Lung microvascular endothelial cell (primary cell): ENCODE results near the gene TNFRSF18. TPM values are rescaled to one million over a fixed set of nuclear protein-coding genes. Genes with fewer than 3 reads are reported as not detected.

Experiments used
- DNase-seq, 2 donors: peaks; one replicate each; pipeline versions ENCODE4 v3.0.0 to v3.0.0-alpha.2; 2010; ENCODE audit warnings: low read depth in 2 of 2
- total RNA-seq: library from RNA; depleted of rRNA; stranded (reverse); fragments of >200 nt; gene quantifications from 2 replicates; pipeline ENCODE4 v1.2.1, GENCODE V29; 2014

The TNFRSF18 gene
- total RNA-seq, 1 donor from 2014 or later = 0.60 TPM

GRCh38 chr1:1228596-1229321, 22.4 kb upstream of the TNFRSF18 start:
- no peak for DNase-seq

GRCh38 chr1:1228187-1228586, 21.8 kb upstream of the TNFRSF18 start:
- DNase-seq = no peak

GRCh38 chr1:1227386-1227785, 21.0 kb upstream of the TNFRSF18 start:
- DNase-seq = no peak

- DNase-seq = no peak
These were observed 20.4 kb upstream of the TNFRSF18 start for GRCh38 chr1:1226566-1227362.

GRCh38 chr1:1225913-1226312, 19.5 kb upstream of the TNFRSF18 start:
- DNase-seq = no peak

- DNase-seq = no peak
These were observed 18.9 kb upstream of the TNFRSF18 start for GRCh38 chr1:1225238-1225845.

- no peak for DNase-seq
These were observed 17.5 kb upstream of the TNFRSF18 start for GRCh38 chr1:1223891-1224290.

GRCh38 chr1:1223321-1223720, 16.9 kb upstream of the TNFRSF18 start:
- DNase-seq = no peak

GRCh38 chr1:1222575-1223225, 16.3 kb upstream of the TNFRSF18 start:
- no peak for DNase-seq

GRCh38 chr1:1221887-1222574, 15.6 kb upstream of the TNFRSF18 start:
- no peak for DNase-seq

- no peak for DNase-seq
These were observed 13.8 kb upstream of the TNFRSF18 start for GRCh38 chr1:1220197-1220596.

- DNase-seq = no peak
These were observed 12.9 kb upstream of the TNFRSF18 start for GRCh38 chr1:1219341-1219740.

- DNase-seq = no peak
These were observed 12.3 kb upstream of the TNFRSF18 start for GRCh38 chr1:1218524-1219200.

GRCh38 chr1:1217621-1218523, 11.5 kb upstream of the TNFRSF18 start:
- DNase-seq = peak; percentile 46 to 65

- DNase-seq = no peak
These were observed 10.6 kb upstream of the TNFRSF18 start for GRCh38 chr1:1216770-1217620.

- DNase-seq = no peak
These were observed 9.7 kb upstream of the TNFRSF18 start for GRCh38 chr1:1215881-1216605.

GRCh38 chr1:1215080-1215676, 8.8 kb upstream of the TNFRSF18 start:
- peak; percentile 47 to 55 for DNase-seq
